NCI-H146 treated with DMSO at 0.1 percent for 48 hours (cell line): Measurements from ENCODE around the gene TGIF2LY.
"Not testable (repeated sequence)": the region's sequence is repeated elsewhere in the genome, so short reads cannot be mapped to it uniquely, and the experiment has no call there.

ENCODE experiments used
- DNase-seq: peaks from one replicate; lab custom pipeline; 2025; ENCODE audit not compliant: unreplicated experiment; lab: John Stamatoyannopoulos, UW

TGIF2LY gene

DNA sequence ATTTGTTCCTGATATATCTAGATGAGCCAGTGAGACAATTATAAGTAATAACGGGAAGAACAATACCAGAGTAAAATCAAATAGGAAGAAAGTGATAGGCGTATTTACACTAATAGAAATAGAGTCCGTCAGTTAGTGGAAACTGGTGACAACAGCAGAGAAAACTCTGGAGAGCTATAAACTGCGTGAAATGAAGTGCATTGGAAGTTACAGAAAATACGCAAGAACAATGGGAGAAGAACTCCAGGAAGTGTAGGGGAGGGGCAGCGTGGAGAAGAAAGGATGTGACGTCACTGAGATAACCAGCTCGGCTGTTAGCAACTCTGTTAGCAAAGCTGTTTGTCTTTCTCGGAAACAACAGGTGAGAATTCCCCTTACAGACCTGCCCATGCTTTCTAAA, at the start of gene TGIF2LY:
Gene TGIF2LY (plus strand): TSS at position 301 of the 400 bp plus-strand sequence. CDS start 178 bp downstream, outside the sequence.
- not testable (repeated sequence) for DNase-seq
